OCI-LY1 (cell line): ENCODE results near the gene COPS7A.

Experiments
- H2AFZ ChIP-seq: fragments of 200-600 bp; sonication (generic), shearing (Covaris generic); 2 replicates; pipeline ENCODE4 v1.6.0; 2014; ENCODE audit warnings: antibody characterized with exemption, mild to moderate bottlenecking, low read length
- H3F3A ChIP-seq: fragments of 200-600 bp; sonication (generic), shearing (Covaris generic); 2 replicates; pipeline ENCODE4 v1.6.0; 2014; ENCODE audit warnings: mild to moderate bottlenecking, antibody characterized with exemption, low read length, moderate library complexity; ENCODE audit not compliant: insufficient read depth
- H3K27ac ChIP-seq: fragments of 200-600 bp; sonication (generic); 2 replicates; pipeline ENCODE4 v1.5.1; 2014; ENCODE audit warnings: low read length, mixed run types, mild to moderate bottlenecking, low read depth; ENCODE audit not compliant: poor library complexity, severe bottlenecking
- H3K27me3 ChIP-seq: fragments of 200-600 bp; sonication (generic); 2 replicates; pipeline ENCODE4 v1.6.0; 2014; ENCODE audit warnings: antibody characterized with exemption, mild to moderate bottlenecking, low read length, moderate library complexity; ENCODE audit not compliant: insufficient read depth
- H3K36me3 ChIP-seq: fragments of 200-600 bp; sonication (generic); 2 replicates; pipeline ENCODE4 v1.6.1; 2014; ENCODE audit warnings: mild to moderate bottlenecking, antibody characterized with exemption, low read length, moderate library complexity, mixed read lengths; ENCODE audit not compliant: insufficient read depth
- H3K4me1 ChIP-seq: fragments of 200-600 bp; sonication (generic); 2 replicates; pipeline ENCODE4 v1.5.1; 2014; ENCODE audit warnings: mild to moderate bottlenecking, low read length, moderate library complexity; ENCODE audit not compliant: insufficient read depth, severe bottlenecking
- H3K4me2 ChIP-seq: fragments of 200-600 bp; sonication (generic), shearing (Covaris generic); 2 replicates; pipeline ENCODE4 v1.6.1; 2014; ENCODE audit warnings: low read length
- H3K4me3 ChIP-seq: fragments of 200-600 bp; sonication (generic); 2 replicates; pipeline ENCODE4 v1.5.1; 2014; ENCODE audit warnings: low read length, low read depth, mild to moderate bottlenecking, mixed read lengths; ENCODE audit not compliant: poor library complexity, severe bottlenecking
- H3K79me2 ChIP-seq: fragments of 200-600 bp; shearing (Covaris generic); 2 replicates; pipeline ENCODE4 v1.6.1; 2016; ENCODE audit warnings: mixed run types, low read length, mixed read lengths; ENCODE audit not compliant: insufficient read depth
- H3K9ac ChIP-seq: fragments of 200-600 bp; sonication (generic), shearing (Covaris generic); 2 replicates; pipeline ENCODE4 v1.6.1; 2014; ENCODE audit warnings: mild to moderate bottlenecking, low read length, mixed read lengths
- H3K9me2 ChIP-seq: fragments of 200-600 bp; sonication (generic), shearing (Covaris generic); 2 replicates; pipeline ENCODE4 v1.6.1; 2014; ENCODE audit warnings: low read depth, mild to moderate bottlenecking, low read length, mixed read lengths
- H3K9me3 ChIP-seq: fragments of 200-600 bp; shearing (Covaris generic); 2 replicates; pipeline ENCODE4 v1.6.1; 2014; ENCODE audit warnings: low read length, mixed read lengths
- H4K20me1 ChIP-seq: fragments of 200-600 bp; sonication (generic), shearing (Covaris generic); 2 replicates; pipeline ENCODE4 v1.6.0; 2016; ENCODE audit warnings: mild to moderate bottlenecking, low read length; ENCODE audit not compliant: insufficient read depth
- EZH2 ChIP-seq: fragments of 200-600 bp; sonication (generic), shearing (Covaris generic); IDR thresholded peaks from 2 replicates; pipeline ENCODE4 v1.8.0; 2017; ENCODE audit warnings: borderline replicate concordance, mixed run types, mild to moderate bottlenecking, antibody characterized with exemption, low read length, moderate library complexity, mixed read lengths
- TF ChIP-seq, protein P1 (sequence below): fragments of 200-600 bp; sonication (generic), shearing (Covaris generic); IDR thresholded peaks from 2 replicates; pipeline ENCODE4 v1.5.1; 2017; ENCODE audit warnings: mild to moderate bottlenecking, antibody characterized with exemption, low read length, moderate library complexity, mixed read lengths

Gene COPS7A

GRCh38 chr12:6765634-6766581 is 42.1 kb downstream of the COPS7A start, which contains the start of gene PTMS:
PTMS (plus strand) TSS chr12:6766363; CDS start chr12:6766706, 343 bp downstream.
- peak within 1 kb of the TSS; percentile 59 for H3K9ac ChIP-seq
- TF ChIP-seq, protein P1, sequence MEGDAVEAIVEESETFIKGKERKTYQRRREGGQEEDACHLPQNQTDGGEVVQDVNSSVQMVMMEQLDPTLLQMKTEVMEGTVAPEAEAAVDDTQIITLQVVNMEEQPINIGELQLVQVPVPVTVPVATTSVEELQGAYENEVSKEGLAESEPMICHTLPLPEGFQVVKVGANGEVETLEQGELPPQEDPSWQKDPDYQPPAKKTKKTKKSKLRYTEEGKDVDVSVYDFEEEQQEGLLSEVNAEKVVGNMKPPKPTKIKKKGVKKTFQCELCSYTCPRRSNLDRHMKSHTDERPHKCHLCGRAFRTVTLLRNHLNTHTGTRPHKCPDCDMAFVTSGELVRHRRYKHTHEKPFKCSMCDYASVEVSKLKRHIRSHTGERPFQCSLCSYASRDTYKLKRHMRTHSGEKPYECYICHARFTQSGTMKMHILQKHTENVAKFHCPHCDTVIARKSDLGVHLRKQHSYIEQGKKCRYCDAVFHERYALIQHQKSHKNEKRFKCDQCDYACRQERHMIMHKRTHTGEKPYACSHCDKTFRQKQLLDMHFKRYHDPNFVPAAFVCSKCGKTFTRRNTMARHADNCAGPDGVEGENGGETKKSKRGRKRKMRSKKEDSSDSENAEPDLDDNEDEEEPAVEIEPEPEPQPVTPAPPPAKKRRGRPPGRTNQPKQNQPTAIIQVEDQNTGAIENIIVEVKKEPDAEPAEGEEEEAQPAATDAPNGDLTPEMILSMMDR: no peak
- TF ChIP-seq EZH2: no peak
- H3K27ac ChIP-seq: no peak within 1 kb of the TSS
- peak within 1 kb of the TSS; percentile 78 for H3K4me2 ChIP-seq
- H4K20me1 ChIP-seq: no peaks in the 10 kb centered on the region
- no peaks in the 10 kb centered on the region; the same call in 1 of the 2 replicates for H3K27me3 ChIP-seq
- peaks cover 35% of the 10 kb centered on the region for H3K4me1 ChIP-seq
- no peaks in the 10 kb centered on the region for H3K9me2 ChIP-seq
- H2AFZ ChIP-seq: no peak within 1 kb of the TSS
- H3K4me3 ChIP-seq: peak within 1 kb of the TSS; percentile 67
- no peaks in the 10 kb centered on the region for H3F3A ChIP-seq
- H3K79me2 ChIP-seq: no peaks in the 10 kb centered on the region
- H3K9me3 ChIP-seq: no peaks in the 10 kb centered on the region
- H3K36me3 ChIP-seq: no peaks in the 10 kb centered on the region

GRCh38 chr12:6766651-6767349 is 43.0 kb downstream of the COPS7A start:
- TF ChIP-seq, protein P1: peak; percentile 69
- TF ChIP-seq EZH2: no peak
- Histone ChIP-seq H3K9ac (peak overlapping the region; percentile 20; the same call in 1 of the 2 replicates), H3K27ac (no peak overlapping the region), H3K27me3 (no peaks in the 10 kb centered on the region; the same call in 1 of the 2 replicates), H3K79me2 (no peaks in the 10 kb centered on the region), H4K20me1 (no peaks in the 10 kb centered on the region), H3K4me1 (peaks cover 35% of the 10 kb centered on the region), H3F3A (no peaks in the 10 kb centered on the region), H3K9me3 (no peaks in the 10 kb centered on the region), H3K4me2 (peak overlapping the region; percentile 78), H3K9me2 (no peaks in the 10 kb centered on the region), H3K36me3 (no peaks in the 10 kb centered on the region), H3K4me3 (peak overlapping the region; percentile 67), H2AFZ (no peak overlapping the region)

DNA sequence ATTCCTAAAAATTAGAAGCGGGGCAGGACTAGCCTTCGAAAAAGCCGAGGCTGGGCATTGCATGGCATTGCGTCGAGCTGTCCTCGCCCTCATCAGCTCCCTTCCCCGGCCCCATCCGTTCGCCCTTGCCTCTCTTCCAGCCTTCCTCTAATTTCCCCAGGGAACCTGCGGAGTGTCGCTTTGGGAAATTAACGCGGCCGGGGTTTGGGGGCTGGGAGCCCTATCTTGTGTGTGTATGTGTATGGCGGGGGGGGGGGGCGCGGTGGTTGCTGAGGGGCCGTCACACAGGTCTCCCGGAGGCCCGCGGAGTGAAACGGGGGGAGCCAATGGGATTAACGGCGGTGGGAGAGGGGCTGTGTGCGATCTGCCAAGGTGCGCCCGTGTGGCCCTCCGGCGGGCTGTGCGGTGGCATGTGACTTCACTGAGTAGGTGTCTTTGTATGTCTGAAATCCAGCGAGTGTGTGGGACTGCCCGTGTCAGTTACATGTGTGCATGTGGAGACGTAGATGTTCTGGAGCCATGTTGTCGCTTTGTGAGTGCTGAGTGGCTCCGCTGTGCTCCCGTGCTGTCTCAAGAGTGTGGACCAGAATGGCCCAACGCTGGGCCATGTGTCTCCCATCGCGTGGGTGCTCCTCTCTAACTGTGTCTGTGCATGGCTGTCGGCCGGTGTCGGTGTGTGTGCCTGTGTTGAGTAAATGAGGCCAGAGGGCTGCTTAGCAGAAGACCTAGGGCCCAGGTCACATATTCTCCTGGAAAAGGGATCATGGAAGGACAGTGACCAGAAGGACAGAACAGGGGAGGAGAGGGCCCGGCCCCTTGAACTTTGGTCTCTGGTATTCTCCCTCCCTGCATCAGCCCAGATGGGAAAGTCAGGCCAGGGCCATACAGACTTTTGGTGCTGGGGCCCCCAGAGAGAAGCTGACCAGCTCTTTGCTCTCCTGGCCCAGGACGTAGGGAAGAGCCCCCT is 43.8 kb downstream of the COPS7A start:
- Histone ChIP-seq H3K9ac (peak overlapping the region; percentile 20; the same call in 1 of the 2 replicates), H3K9me2 (no peaks in the 10 kb centered on the region), H3K36me3 (no peaks in the 10 kb centered on the region), H3K9me3 (no peaks in the 10 kb centered on the region), H2AFZ (no peak overlapping the region), H3F3A (no peaks in the 10 kb centered on the region), H3K4me1 (peaks cover 35% of the 10 kb centered on the region), H4K20me1 (no peaks in the 10 kb centered on the region), H3K27me3 (peaks cover 7% of the 10 kb centered on the region; the same call in 1 of the 2 replicates), H3K27ac (no peak overlapping the region), H3K4me2 (peak overlapping the region; percentile 78), H3K79me2 (no peaks in the 10 kb centered on the region), H3K4me3 (peak overlapping the region; percentile 67)
- no peak for TF ChIP-seq EZH2
- TF ChIP-seq, protein P1: no peak
